Vagina (tissue), 2 donors: Measurements from ENCODE around the gene SPRED3.

Source experiments
- CTCF ChIP-seq, 3 experiments: fragments of 450-650 bp in 2 of 3; fragments of 200-600 bp in 1 of 3; sonication (generic) in 1 of 3; IDR thresholded peaks; one replicate each; pipeline ENCODE4 v1.5.1; 2017 to 2019; ENCODE audit warnings: antibody characterized with exemption in 3 of 3, mild to moderate bottlenecking in 2 of 3, moderate library complexity in 2 of 3
- POLR2A ChIP-seq, 2 donors: fragments of 450-650 bp; IDR thresholded peaks; one replicate each; pipeline ENCODE4 v1.6.1; 2017; ENCODE audit warnings: antibody characterized with exemption in 2 of 2, mild to moderate bottlenecking in 2 of 2, moderate library complexity in 2 of 2
- POLR2AphosphoS5 ChIP-seq, 2 donors: sonication (generic); formaldehyde crosslinking; IDR thresholded peaks; one replicate each; pipeline ENCODE4 v1.9.0; 2017; ENCODE audit warnings: antibody characterized with exemption in 2 of 2, mild to moderate bottlenecking in 2 of 2, low read depth in 1 of 2; ENCODE audit not compliant: insufficient read depth in 1 of 2

GRCh38 chr19:38412491-38412890 is 24.0 kb downstream of the SPRED3 start:
- no peak for TF ChIP-seq CTCF (IDR thresholded peaks at IDR 0.05)
- TF ChIP-seq POLR2A (IDR thresholded peaks at IDR 0.05): no peak
- TF ChIP-seq POLR2AphosphoS5 (IDR thresholded peaks at IDR 0.05; ENCODE audit: insufficient read depth in 1 of 2, low read depth in 1 of 2): no peak
